MM.1S (cell line): ENCODE data around the gene CISTR.

Source experiments
- EZH2 ChIP-seq: fragments of 300-600 bp; sonication (generic); optimal IDR thresholded peaks from 2 replicates; pipeline ENCODE3; 2017; ENCODE audit warnings: low read depth, mild to moderate bottlenecking, antibody characterized with exemption, low read length, mixed read lengths
- EZH2phosphoT487 ChIP-seq: fragments of 300-600 bp; sonication (generic); IDR thresholded peaks from 2 replicates; pipeline ENCODE4 v1.6.1; 2018; ENCODE audit warnings: antibody characterized with exemption, low read length
- TF ChIP-seq, protein P1 (sequence below): fragments of 300-600 bp; sonication (generic); IDR thresholded peaks from 2 replicates; pipeline ENCODE4 v1.5.1; 2016; ENCODE audit warnings: antibody characterized with exemption, low read length, mixed read lengths

- TF ChIP-seq, protein P1, sequence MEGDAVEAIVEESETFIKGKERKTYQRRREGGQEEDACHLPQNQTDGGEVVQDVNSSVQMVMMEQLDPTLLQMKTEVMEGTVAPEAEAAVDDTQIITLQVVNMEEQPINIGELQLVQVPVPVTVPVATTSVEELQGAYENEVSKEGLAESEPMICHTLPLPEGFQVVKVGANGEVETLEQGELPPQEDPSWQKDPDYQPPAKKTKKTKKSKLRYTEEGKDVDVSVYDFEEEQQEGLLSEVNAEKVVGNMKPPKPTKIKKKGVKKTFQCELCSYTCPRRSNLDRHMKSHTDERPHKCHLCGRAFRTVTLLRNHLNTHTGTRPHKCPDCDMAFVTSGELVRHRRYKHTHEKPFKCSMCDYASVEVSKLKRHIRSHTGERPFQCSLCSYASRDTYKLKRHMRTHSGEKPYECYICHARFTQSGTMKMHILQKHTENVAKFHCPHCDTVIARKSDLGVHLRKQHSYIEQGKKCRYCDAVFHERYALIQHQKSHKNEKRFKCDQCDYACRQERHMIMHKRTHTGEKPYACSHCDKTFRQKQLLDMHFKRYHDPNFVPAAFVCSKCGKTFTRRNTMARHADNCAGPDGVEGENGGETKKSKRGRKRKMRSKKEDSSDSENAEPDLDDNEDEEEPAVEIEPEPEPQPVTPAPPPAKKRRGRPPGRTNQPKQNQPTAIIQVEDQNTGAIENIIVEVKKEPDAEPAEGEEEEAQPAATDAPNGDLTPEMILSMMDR = no peak
- no peak for TF ChIP-seq EZH2
- no peak for TF ChIP-seq EZH2phosphoT487
Measured at GRCh38 chr12:53700567-53700966, 51.2 kb downstream of the CISTR start.
